Bone marrow (tissue), 2 donors: ENCODE measurements around the gene COL18A1.
"Not testable (repeated sequence)": the region's sequence is repeated elsewhere in the genome, so short reads cannot be mapped to it uniquely, and the experiment has no call there.

Source experiments
- DNase-seq, 2 donors: peaks; one replicate each; lab custom pipeline; 2025; lab: John Stamatoyannopoulos, UW

COL18A1 gene

GRCh38 chr21:45367402-45368351 is 37.3 kb upstream of the COL18A1 start:
- DNase-seq = no peak

GRCh38 chr21:45369018-45369417 is 35.9 kb upstream of the COL18A1 start:
- DNase-seq = not testable (repeated sequence)

GRCh38 chr21:45370575-45370974 is 34.4 kb upstream of the COL18A1 start:
- no peak for DNase-seq

- no peak for DNase-seq
Measured at GRCh38 chr21:45371081-45371480, 33.9 kb upstream of the COL18A1 start.

- DNase-seq = no peak
Measured at GRCh38 chr21:45371655-45372054, 33.3 kb upstream of the COL18A1 start.

- no peak for DNase-seq
Measured at GRCh38 chr21:45372732-45373355, 32.1 kb upstream of the COL18A1 start.

- no peak for DNase-seq
Measured at GRCh38 chr21:45373991-45374816, 30.8 kb upstream of the COL18A1 start.

- DNase-seq = no peak
Measured at GRCh38 chr21:45374826-45375455, 30.0 kb upstream of the COL18A1 start.

- no peak for DNase-seq
Measured at GRCh38 chr21:45376459-45377324, 28.3 kb upstream of the COL18A1 start.

GRCh38 chr21:45377325-45377709 is 27.6 kb upstream of the COL18A1 start:
- DNase-seq = no peak

- DNase-seq = no peak
Measured at GRCh38 chr21:45377866-45378257, 27.1 kb upstream of the COL18A1 start.

GRCh38 chr21:45378258-45378966 is 26.6 kb upstream of the COL18A1 start:
- no peak for DNase-seq

GRCh38 chr21:45379171-45379900 is 25.6 kb upstream of the COL18A1 start:
- no peak for DNase-seq

GRCh38 chr21:45379901-45380330 is 25.0 kb upstream of the COL18A1 start:
- no peak for DNase-seq

- no peak for DNase-seq
Measured at GRCh38 chr21:45380566-45380965, 24.4 kb upstream of the COL18A1 start.

- DNase-seq = no peak
Measured at GRCh38 chr21:45381036-45381787, 23.8 kb upstream of the COL18A1 start.

- no peak for DNase-seq
Measured at GRCh38 chr21:45381865-45382696, 22.9 kb upstream of the COL18A1 start.

- DNase-seq = no peak
Measured at GRCh38 chr21:45382697-45382997, 22.3 kb upstream of the COL18A1 start.
